CD14-positive monocyte (primary cell): ENCODE results near the gene PCDH15. TPM values are rescaled to one million over a fixed set of nuclear protein-coding genes. Genes with fewer than 3 reads are reported as not detected.

ENCODE experiments used
- DNase-seq, 3 donors: peaks; one replicate each; pipeline ENCODE4 v3.0.0-alpha.2; 2011 to 2022
- H2AFZ ChIP-seq: 2 replicates; pipeline ENCODE4 v1.6.0; 2012; ENCODE audit warnings: mild to moderate bottlenecking, low read depth, low read length, inconsistent platforms; ENCODE audit not compliant: insufficient read depth, poor library complexity, severe bottlenecking
- H3K27ac ChIP-seq, 2 donors: 1 replicate in 1 of 2; 2 replicates in 1 of 2; pipeline ENCODE4 v1.5.1; 2012 to 2013; ENCODE audit warnings: low read length in 2 of 2, control low read depth in 1 of 2, inconsistent platforms in 1 of 2, low read depth in 1 of 2, mild to moderate bottlenecking in 1 of 2
- H3K27me3 ChIP-seq, 2 donors: one replicate each; pipeline versions ENCODE4 v1.6.0 to v1.6.1; 2011 to 2013; ENCODE audit warnings: low read length in 2 of 2; ENCODE audit not compliant: control insufficient read depth in 2 of 2, insufficient read depth in 2 of 2
- H3K36me3 ChIP-seq, 2 donors: replicated peaks in 1 of 2; 1 replicate in 1 of 2; 2 replicates in 1 of 2; pipeline versions ENCODE4 v1.5.1 to v1.6.1; 2012 to 2013; ENCODE audit warnings: low read length in 2 of 2, control low read depth in 1 of 2, inconsistent platforms in 1 of 2, mild to moderate bottlenecking in 1 of 2; ENCODE audit not compliant: insufficient read depth in 2 of 2, control insufficient read depth in 1 of 2
- H3K4me1 ChIP-seq, 2 donors: 1 replicate in 1 of 2; 2 replicates in 1 of 2; pipeline versions ENCODE4 v1.5.1 to v1.6.1; 2012 to 2013; ENCODE audit warnings: low read length in 2 of 2, control low read depth in 1 of 2, inconsistent platforms in 1 of 2, mild to moderate bottlenecking in 1 of 2, moderate library complexity in 1 of 2; ENCODE audit not compliant: insufficient read depth in 2 of 2, control insufficient read depth in 1 of 2
- H3K4me2 ChIP-seq: replicated peaks from 2 replicates; pipeline ENCODE3; 2012; ENCODE audit warnings: low read length, moderate library complexity, mild to moderate bottlenecking; ENCODE audit not compliant: poor library complexity, severe bottlenecking; ENCODE audit errors: extremely low read depth
- H3K4me3 ChIP-seq, 3 experiments: fragments of 200-600 bp in 1 of 3; sonication (generic) in 1 of 3; replicated peaks in 1 of 3; 1 replicate in 2 of 3; 2 replicates in 1 of 3; pipeline ENCODE4 v1.5.1; 2011 to 2013; ENCODE audit warnings: low read length in 3 of 3, mild to moderate bottlenecking in 3 of 3, control low read depth in 2 of 3, low read depth in 2 of 3, inconsistent platforms in 1 of 3, moderate library complexity in 1 of 3
- H3K79me2 ChIP-seq: 2 replicates; pipeline ENCODE4 v1.6.0; 2012; ENCODE audit warnings: mild to moderate bottlenecking, control low read depth, inconsistent platforms, low read length, moderate library complexity; ENCODE audit not compliant: insufficient read depth
- H3K9ac ChIP-seq: 2 replicates; pipeline ENCODE4 v1.6.0; 2017; ENCODE audit warnings: low read length, mild to moderate bottlenecking; ENCODE audit not compliant: insufficient read depth, poor library complexity, severe bottlenecking
- H3K9me3 ChIP-seq, 2 donors: replicated peaks in 1 of 2; 1 replicate in 1 of 2; 2 replicates in 1 of 2; pipeline versions ENCODE4 v1.5.1 to v1.6.1; 2012 to 2013; ENCODE audit warnings: low read length in 2 of 2, control low read depth in 1 of 2; ENCODE audit not compliant: control insufficient read depth in 1 of 2, insufficient read depth in 1 of 2
- H4K20me1 ChIP-seq: 2 replicates; pipeline ENCODE4 v1.6.0; 2012; ENCODE audit warnings: mild to moderate bottlenecking, low read length, control low read depth, moderate library complexity; ENCODE audit not compliant: insufficient read depth
- H3K27ac Mint-ChIP-seq, 7 donors: one replicate each; pipeline ENCODE4 v1.8.0; 2020; ENCODE audit warnings: mild to moderate bottlenecking in 7 of 7, mixed read lengths in 7 of 7, moderate library complexity in 6 of 7, inconsistent platforms in 2 of 7
- H3K27me3 Mint-ChIP-seq, 3 donors: one replicate each; pipeline ENCODE4 v1.8.0; 2021 to 2022; ENCODE audit warnings: low read depth in 3 of 3, mild to moderate bottlenecking in 3 of 3, mixed read lengths in 3 of 3, moderate library complexity in 3 of 3, inconsistent platforms in 1 of 3
- H3K36me3 Mint-ChIP-seq, 2 donors: one replicate each; pipeline ENCODE4 v1.8.0; 2020; ENCODE audit warnings: mixed read lengths in 2 of 2, inconsistent platforms in 1 of 2, mild to moderate bottlenecking in 1 of 2
- H3K4me1 Mint-ChIP-seq: one replicate; pipeline ENCODE4 v1.8.0; 2020; ENCODE audit warnings: mild to moderate bottlenecking, mixed read lengths
- H3K4me3 Mint-ChIP-seq, 2 donors: one replicate each; pipeline ENCODE4 v1.8.0; 2020; ENCODE audit warnings: mild to moderate bottlenecking in 2 of 2, mixed read lengths in 2 of 2, moderate library complexity in 1 of 2
- H3K9me3 Mint-ChIP-seq, 7 donors: one replicate each; pipeline ENCODE4 v1.8.0; 2020 to 2022; ENCODE audit warnings: mixed read lengths in 7 of 7, mild to moderate bottlenecking in 6 of 7, moderate library complexity in 6 of 7, inconsistent platforms in 2 of 7
- CTCF ChIP-seq: fragments of 200-600 bp; IDR thresholded peaks from one replicate; pipeline ENCODE4 v1.8.0; 2022; ENCODE audit warnings: antibody characterized with exemption, mild to moderate bottlenecking
- WGBS: methylation state at CpG from one replicate; pipeline ENCODE4 v1.1.5; 2013; ENCODE audit warnings: missing lambda C conversion rate; ENCODE audit not compliant: insufficient coverage; 5-methylcytosine and 5-hydroxymethylcytosine counted together
- intact Hi-C, 2 donors: fragments of 100-400 bp; cut with micrococcal nuclease; formaldehyde crosslinking; loops; one replicate each; pipeline versions ENCODE4 v1.15.0 to v1.15.1; 2023
- polyA plus RNA-seq, 3 donors: library from polyadenylated mRNA; depleted of rRNA in 1 of 3; unstranded in 2 of 3; stranded (reverse) in 1 of 3; fragments of 300-500 nt in 2 of 3; fragments of >200 nt in 1 of 3; fragmentation: Illumina TruSeq in 2 of 3; gene quantifications; 1 replicate in 2 of 3; 2 replicates in 1 of 3; pipeline ENCODE4 v1.2.3, GENCODE V29; 2012 to 2021

The PCDH15 gene
- polyA plus RNA-seq, 3 donors = not detected

- H3K36me3 Mint-ChIP-seq = no peaks in the 10 kb centered on the region
- H3K27me3 Mint-ChIP-seq = peaks cover 0 to 5% (median 0%) of the 10 kb centered on the region in 3 donors
- Histone ChIP-seq H3K36me3 (no peaks in the 10 kb centered on the region), H3K4me1 (no peaks in the 10 kb centered on the region), H3K27ac (no peak overlapping the region), H3K4me2 (no peak overlapping the region), H3K79me2 (no peaks in the 10 kb centered on the region), H3K4me3 (no peak overlapping the region), H4K20me1 (no peaks in the 10 kb centered on the region), H3K27me3 (no peaks in the 10 kb centered on the region), H3K9ac (no peak overlapping the region), H3K9me3 (peaks cover 0 to 11% of the 10 kb centered on the region in 2 donors), H2AFZ (no peak overlapping the region)
- no peaks in the 10 kb centered on the region for H3K4me1 Mint-ChIP-seq
- H3K27ac Mint-ChIP-seq = peak overlapping the region in 1 of 7 donors; percentile 40
- no peak overlapping the region for H3K4me3 Mint-ChIP-seq
- intact Hi-C loops = no loop called here
- WGBS = no CpG with 5 or more reads among the region's 2 CpGs
- H3K9me3 Mint-ChIP-seq = peaks cover 2 to 23% (median 8%) of the 10 kb centered on the region in 7 donors
- no peak for TF ChIP-seq CTCF
- DNase-seq = no peak
These were observed 743.7 kb downstream of the PCDH15 start for GRCh38 chr10:54057357-54057756.

- Mint-ChIP-seq H3K9me3 (peaks cover 1 to 7% (median 4%) of the 10 kb centered on the region in 7 donors), H3K4me3 (no peak overlapping the region), H3K27me3 (peaks cover 0 to 3% (median 0%) of the 10 kb centered on the region in 3 donors), H3K36me3 (no peaks in the 10 kb centered on the region), H3K27ac (no peak overlapping the region), H3K4me1 (no peaks in the 10 kb centered on the region)
- H4K20me1 ChIP-seq = no peaks in the 10 kb centered on the region
- H3K27ac ChIP-seq = no peak overlapping the region
- H3K27me3 ChIP-seq = no peaks in the 10 kb centered on the region
- WGBS = no CpG with 5 or more reads among the region's 5 CpGs
- DNase-seq = no peak
- no peak overlapping the region for H3K4me3 ChIP-seq
- H3K9me3 ChIP-seq = peaks cover 0 to 4% of the 10 kb centered on the region in 2 donors
- no peak overlapping the region for H2AFZ ChIP-seq
- intact Hi-C loops = no loop called here
- H3K4me1 ChIP-seq = no peaks in the 10 kb centered on the region
- H3K36me3 ChIP-seq = no peaks in the 10 kb centered on the region
- H3K9ac ChIP-seq = no peak overlapping the region
- TF ChIP-seq CTCF = no peak
- no peaks in the 10 kb centered on the region for H3K79me2 ChIP-seq
- no peak overlapping the region for H3K4me2 ChIP-seq
These were observed 774.7 kb downstream of the PCDH15 start for GRCh38 chr10:54026340-54026739.
